AG09319 (cell line): ENCODE data around the gene GRK3.

Experiments used
- DNase-seq: peaks from one replicate; pipeline ENCODE4 v3.0.0-alpha.2; 2010; ENCODE audit warnings: low read depth; ENCODE audit errors: extremely low read depth
- CTCF ChIP-seq: IDR thresholded peaks from 2 replicates; pipeline ENCODE4 v1.5.1; 2011; ENCODE audit warnings: low read depth, mild to moderate bottlenecking, inconsistent platforms, low read length, moderate library complexity

The GRK3 gene

GRCh38 chr22:25536589-25536988 lies 27.9 kb upstream of the GRK3 start:
- no peak for TF ChIP-seq CTCF
- no peak for DNase-seq

- no peak for DNase-seq
- TF ChIP-seq CTCF = no peak
Measured at GRCh38 chr22:25540166-25540907, 24.1 kb upstream of the GRK3 start.

- DNase-seq = no peak
Measured at GRCh38 chr22:25540908-25541660, 23.4 kb upstream of the GRK3 start.

GRCh38 chr22:25542191-25542590 lies 22.3 kb upstream of the GRK3 start:
- TF ChIP-seq CTCF = no peak
- DNase-seq = no peak

More at GRCh38 chr22:25540908-25541660, 23.4 kb upstream of the GRK3 start:
- TF ChIP-seq CTCF = no peak

GRCh38 chr22:25542720-25543402 lies 21.6 kb upstream of the GRK3 start:
- TF ChIP-seq CTCF = no peak
- no peak for DNase-seq

- no peak for TF ChIP-seq CTCF
- DNase-seq = no peak
Measured at GRCh38 chr22:25545146-25545545, 19.3 kb upstream of the GRK3 start.

GRCh38 chr22:25545672-25546071 lies 18.8 kb upstream of the GRK3 start:
- DNase-seq = no peak
- no peak for TF ChIP-seq CTCF
